HFF-Myc (cell line): ENCODE data around the gene QPRT.
"Not testable (repeated sequence)": the region's sequence is repeated elsewhere in the genome, so short reads cannot be mapped to it uniquely, and the experiment has no call there.

Source experiments
- DNase-seq: peaks from one replicate; pipeline ENCODE4 v3.0.0-alpha.2; 2011; ENCODE audit warnings: low read depth; ENCODE audit errors: extremely low read depth
- H3K4me3 ChIP-seq: replicated peaks from 2 replicates; pipeline ENCODE4 v1.5.1; 2011; ENCODE audit warnings: low read depth, mild to moderate bottlenecking, control low read depth, low read length
- CTCF ChIP-seq: IDR thresholded peaks from 2 replicates; pipeline ENCODE4 v1.5.1; 2012; ENCODE audit warnings: mild to moderate bottlenecking, low read depth, low read length, control low read depth; ENCODE audit errors: missing control alignments

QPRT gene

GRCh38 chr16:29686740-29687332, 7.9 kb downstream of the QPRT start:
- no peak for TF ChIP-seq CTCF
- no peak for DNase-seq
- no peak overlapping the region for H3K4me3 ChIP-seq

- H3K4me3 ChIP-seq, result no peak overlapping the region
- TF ChIP-seq CTCF, result no peak
- no peak for DNase-seq
These were observed 8.8 kb downstream of the QPRT start for GRCh38 chr16:29687755-29688154.

- H3K4me3 ChIP-seq, result no peak overlapping the region
- no peak for TF ChIP-seq CTCF
- DNase-seq, result no peak
These were observed 9.2 kb downstream of the QPRT start for GRCh38 chr16:29688172-29688571.

GRCh38 chr16:29689490-29690351, 10.7 kb downstream of the QPRT start:
- DNase-seq, H3K4me3 ChIP-seq: not testable (repeated sequence)

- not testable (repeated sequence) for DNase-seq, H3K4me3 ChIP-seq
These were observed 13.6 kb downstream of the QPRT start for GRCh38 chr16:29692606-29693005.

- no peak for DNase-seq
- H3K4me3 ChIP-seq, result no peak overlapping the region
- TF ChIP-seq CTCF, result no peak
These were observed 15.6 kb downstream of the QPRT start for GRCh38 chr16:29694384-29695195.

- DNase-seq, result not testable (repeated sequence)
These were observed 16.7 kb downstream of the QPRT start for GRCh38 chr16:29695675-29696074.

GRCh38 chr16:29696881-29697331, 17.9 kb downstream of the QPRT start:
- no peak for TF ChIP-seq CTCF
- no peak overlapping the region for H3K4me3 ChIP-seq

More at GRCh38 chr16:29695675-29696074, 16.7 kb downstream of the QPRT start:
- H3K4me3 ChIP-seq, result not testable (repeated sequence)

More at GRCh38 chr16:29696881-29697331, 17.9 kb downstream of the QPRT start:
- DNase-seq, result no peak
